Embryonic facial prominence (tissue), 1 donor: Measurements from ENCODE around the gene CLIC6.
"Not testable (repeated sequence)": the region's sequence is repeated elsewhere in the genome, so short reads cannot be mapped to it uniquely, and the experiment has no call there.

Experiments
- DNase-seq: peaks from one replicate; pipeline ENCODE4 v3.0.0-alpha.2; 2016; ENCODE audit errors: extremely low spot score

CLIC6 gene

DNA sequence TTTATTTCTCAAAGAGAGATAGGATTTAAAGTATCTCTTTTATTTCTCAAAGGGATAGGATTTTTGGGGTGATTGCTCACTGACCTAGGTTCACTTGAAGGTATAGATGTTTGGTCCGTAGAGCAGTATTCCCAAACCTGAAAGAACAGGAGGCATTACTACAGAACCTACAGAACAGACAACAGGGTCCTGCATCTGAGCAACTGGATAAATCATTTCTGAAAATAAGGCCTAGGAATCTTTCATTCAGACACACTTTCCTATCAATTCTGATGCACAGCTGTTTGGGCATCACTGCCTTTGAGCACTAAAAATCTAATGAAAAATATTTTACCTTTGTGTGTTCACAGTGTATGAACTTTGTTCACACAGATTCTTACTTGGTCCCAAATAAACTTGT lies 17.2 kb upstream of the CLIC6 start:
- DNase-seq: no peak

DNA sequence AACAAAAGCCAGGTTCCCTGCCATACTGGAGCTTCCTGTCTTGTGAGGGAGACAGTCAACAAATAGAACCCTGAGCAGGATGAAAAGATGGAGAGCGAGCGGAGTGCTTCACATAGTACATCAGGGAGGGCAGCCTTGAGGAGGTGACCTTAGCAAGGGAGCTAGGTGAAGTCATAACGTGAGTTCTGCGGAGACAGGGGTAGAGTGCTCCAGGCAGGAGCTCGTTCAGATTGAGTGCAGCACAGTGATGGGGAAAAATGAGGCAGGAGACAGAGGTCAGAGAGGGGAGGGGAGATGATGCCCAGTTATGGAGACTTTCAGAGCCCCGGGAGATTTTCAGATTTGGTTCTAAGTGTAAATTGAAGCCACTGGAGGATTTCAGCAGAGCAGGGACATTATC lies 15.3 kb upstream of the CLIC6 start:
- no peak for DNase-seq

DNA sequence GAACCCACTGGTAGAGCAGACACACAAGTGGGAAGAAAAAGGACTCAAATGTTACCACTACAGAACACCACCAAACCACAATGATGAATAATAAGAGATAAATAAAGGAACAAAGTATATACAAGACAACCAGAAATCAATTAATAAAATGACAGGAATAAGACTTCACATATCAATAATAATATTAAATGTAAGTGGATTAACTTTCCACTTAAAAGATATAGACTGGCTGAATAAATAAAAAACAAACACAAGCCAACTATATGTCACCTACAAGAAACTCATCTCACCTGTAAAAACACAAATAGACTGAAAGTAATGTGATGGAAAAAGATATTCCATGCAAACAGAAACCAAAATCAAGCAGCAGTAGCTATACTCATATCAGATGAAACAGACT lies 6.9 kb upstream of the CLIC6 start:
- no peak for DNase-seq

DNA sequence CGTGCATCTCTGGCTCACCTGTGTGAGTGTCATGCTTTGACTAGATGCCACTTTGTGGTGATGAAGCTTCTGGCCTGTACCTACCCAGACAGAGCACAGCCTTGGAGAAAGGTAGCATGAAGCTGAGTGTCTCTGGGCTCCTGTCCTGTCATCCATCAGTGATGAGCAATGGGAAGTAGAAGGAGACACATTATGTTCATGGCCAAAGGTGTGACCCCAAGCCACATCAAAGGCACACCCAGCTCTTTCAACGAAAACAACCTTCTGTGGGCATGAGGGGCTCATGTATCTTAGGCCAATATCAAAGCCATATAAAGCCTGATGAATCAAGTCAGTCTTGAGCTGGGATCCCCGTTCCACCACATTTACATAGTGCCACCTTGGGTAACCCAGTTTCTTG lies 1.0 kb upstream of the CLIC6 start:
- no peak for DNase-seq

DNA sequence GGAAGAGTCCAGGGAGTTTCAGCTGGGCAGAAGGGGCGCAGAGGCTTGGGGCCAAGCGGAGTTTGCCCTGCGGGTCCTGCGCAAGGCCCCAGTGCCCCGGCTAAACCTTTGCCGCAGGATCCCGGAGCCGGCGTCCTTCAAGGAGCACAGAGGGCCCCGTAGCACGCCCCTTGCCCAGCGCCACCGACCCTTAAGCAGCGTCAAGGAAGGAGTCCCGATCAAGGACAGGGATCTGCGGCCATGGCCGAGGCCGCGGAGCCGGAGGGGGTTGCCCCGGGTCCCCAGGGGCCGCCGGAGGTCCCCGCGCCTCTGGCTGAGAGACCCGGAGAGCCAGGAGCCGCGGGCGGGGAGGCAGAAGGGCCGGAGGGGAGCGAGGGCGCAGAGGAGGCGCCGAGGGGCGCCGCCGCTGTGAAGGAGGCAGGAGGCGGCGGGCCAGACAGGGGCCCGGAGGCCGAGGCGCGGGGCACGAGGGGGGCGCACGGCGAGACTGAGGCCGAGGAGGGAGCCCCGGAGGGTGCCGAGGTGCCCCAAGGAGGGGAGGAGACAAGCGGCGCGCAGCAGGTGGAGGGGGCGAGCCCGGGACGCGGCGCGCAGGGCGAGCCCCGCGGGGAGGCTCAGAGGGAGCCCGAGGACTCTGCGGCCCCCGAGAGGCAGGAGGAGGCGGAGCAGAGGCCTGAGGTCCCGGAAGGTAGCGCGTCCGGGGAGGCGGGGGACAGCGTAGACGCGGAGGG lies 520 bp downstream of the CLIC6 start:
- DNase-seq: no peak

DNA sequence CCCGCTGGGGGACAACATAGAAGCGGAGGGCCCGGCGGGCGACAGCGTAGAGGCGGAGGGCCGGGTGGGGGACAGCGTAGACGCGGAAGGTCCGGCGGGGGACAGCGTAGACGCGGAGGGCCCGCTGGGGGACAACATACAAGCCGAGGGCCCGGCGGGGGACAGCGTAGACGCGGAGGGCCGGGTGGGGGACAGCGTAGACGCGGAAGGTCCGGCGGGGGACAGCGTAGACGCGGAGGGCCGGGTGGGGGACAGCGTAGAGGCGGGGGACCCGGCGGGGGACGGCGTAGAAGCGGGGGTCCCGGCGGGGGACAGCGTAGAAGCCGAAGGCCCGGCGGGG lies 1.1 kb downstream of the CLIC6 start:
- not testable (repeated sequence) for DNase-seq

DNA sequence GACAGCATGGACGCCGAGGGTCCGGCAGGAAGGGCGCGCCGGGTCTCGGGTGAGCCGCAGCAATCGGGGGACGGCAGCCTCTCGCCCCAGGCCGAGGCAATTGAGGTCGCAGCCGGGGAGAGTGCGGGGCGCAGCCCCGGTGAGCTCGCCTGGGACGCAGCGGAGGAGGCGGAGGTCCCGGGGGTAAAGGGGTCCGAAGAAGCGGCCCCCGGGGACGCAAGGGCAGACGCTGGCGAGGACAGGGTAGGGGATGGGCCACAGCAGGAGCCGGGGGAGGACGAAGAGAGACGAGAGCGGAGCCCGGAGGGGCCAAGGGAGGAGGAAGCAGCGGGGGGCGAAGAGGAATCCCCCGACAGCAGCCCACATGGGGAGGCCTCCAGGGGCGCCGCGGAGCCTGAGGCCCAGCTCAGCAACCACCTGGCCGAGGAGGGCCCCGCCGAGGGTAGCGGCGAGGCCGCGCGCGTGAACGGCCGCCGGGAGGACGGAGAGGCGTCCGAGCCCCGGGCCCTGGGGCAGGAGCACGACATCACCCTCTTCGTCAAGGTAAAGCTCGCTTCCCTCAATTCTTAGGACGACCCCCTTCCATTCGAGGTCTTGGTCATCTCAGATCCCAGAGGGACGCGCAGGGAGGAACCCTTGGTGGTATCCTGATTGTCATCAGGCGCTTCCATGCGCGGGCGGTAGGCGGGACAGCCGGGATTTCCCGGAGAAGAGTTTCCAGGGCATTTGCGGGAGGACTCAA lies 1.6 kb downstream of the CLIC6 start:
- no peak for DNase-seq

DNA sequence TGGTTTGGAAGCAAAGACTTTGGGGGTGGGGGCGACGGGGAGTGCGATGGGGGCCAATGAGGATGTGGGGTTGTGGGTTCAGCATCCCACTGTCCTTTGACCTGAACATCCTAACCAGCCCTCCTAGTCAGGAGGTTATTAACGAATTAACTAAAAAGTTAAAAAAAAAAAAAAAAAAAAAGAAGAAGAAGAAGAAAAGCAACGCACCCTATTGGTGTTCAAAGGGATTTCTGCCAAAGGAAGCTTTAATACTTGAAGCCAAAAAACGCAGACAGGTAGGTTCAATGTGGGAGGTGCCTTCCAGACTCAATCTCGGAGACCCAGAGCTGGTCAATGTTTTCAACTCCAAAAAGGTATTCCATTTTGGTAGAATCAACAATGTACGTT lies 2.2 kb downstream of the CLIC6 start:
- DNase-seq: no peak

DNA sequence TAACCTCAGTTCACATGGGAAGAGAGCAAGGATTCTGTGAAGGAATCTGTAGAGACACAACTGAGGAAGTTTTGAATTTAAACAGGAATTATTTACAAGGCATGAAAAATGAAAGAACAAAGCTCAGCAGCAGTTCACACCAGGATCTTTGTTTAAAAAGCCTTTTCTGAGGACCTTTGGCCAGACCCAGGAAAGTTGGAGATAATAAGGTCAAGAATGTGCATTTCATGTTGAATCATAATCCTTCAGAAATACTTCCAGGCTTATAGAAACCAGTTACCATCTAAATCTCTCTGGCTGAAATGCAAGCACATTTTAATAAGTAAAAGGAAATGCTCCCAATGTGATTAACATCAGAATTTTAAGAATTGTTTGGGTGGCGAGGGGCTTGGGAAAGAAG lies 2.7 kb downstream of the CLIC6 start:
- no peak for DNase-seq

DNA sequence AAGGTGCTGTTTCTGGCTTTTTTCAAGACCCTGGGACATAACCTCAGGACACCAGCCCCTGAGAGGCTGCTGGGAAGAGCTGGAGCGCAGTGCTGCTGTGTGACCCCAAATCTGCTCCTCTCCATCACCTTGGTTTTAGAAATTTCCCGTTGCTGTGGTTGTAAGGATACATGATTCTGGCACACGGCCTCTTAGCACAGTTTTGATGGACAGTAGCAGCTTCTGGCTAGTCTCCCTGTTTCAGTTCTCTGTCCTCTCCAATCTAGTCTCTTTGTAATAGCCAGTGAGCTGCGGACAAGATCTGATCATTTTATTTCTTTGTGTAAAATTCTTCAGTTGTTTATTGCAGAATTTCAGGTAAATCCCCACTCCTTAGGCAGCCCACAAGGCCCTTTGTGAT lies 3.1 kb downstream of the CLIC6 start:
- no peak for DNase-seq

DNA sequence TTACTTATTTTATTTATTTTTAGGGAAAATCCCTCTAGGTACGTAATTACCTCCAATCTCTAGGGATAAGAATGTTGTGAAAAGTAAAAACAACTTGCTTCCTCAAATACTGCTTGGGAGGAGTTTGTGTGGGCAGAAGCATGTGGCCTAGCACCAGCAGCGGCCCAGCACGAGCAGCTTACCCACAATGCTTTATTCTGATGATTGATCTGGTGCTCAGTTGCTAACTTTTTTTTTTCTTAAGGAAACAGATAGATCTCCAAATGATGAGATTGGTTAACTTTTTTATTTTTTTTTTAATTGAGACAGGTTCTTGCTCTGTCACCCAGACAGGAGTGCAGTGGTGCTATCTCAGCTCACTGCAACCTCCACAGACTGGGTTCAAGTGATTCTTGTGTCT lies 4.2 kb downstream of the CLIC6 start:
- DNase-seq: no peak

DNA sequence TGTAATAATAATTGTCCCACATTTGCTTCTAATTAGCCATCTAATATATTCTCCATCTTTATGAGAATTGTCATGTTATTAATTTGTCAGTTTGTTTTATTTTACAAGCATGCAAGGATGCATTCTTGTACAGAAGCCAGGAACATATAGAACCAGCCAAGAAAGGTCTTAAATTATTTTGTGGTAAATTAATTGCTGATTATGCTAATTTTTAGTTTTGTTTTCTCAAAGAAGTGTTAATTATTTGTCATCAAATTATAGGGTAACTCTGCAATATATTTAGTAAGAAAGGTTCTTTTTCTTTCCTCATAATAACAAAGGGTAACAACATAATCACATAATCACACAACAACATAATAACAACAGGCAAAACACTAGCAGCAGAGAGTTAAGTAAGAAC lies 5.7 kb downstream of the CLIC6 start:
- no peak for DNase-seq

DNA sequence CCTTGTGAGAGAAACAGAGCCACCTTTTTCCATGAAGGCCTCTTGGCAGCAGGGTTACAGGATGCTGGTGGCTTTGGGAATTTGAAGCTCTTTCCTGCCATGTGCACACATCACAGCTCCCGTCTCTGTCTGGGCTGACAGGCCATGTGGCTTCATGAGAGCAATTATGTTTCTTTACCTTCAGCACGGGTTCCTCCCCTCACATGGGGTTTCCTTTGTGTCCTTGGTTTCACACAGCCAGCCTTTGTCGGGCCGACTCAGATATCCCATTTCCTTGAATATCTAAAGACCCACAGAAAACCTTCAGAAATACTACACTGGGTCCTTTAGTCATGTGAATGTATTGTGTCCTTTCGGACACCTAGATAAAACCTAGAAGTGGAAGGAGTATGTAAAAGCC lies 7.1 kb downstream of the CLIC6 start:
- no peak for DNase-seq

DNA sequence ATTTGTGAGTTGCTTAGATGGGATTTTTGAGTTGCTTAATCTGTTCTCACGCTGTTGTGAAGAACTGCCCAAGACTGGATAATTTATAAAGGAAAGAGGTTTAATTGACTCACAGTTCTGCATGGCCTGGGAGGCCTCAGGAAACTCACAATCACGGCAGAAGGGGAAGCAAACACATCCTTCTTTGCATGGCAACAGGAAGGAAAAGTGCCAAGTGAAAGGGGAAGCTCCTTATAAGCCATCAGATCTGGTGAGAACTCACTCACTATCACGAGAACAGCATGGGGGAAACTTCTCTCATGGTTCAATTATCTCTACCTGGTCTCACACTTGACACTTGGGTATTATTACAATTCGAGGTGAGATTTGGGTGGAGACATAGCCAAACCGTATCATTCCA lies 10.3 kb downstream of the CLIC6 start:
- DNase-seq: no peak

DNA sequence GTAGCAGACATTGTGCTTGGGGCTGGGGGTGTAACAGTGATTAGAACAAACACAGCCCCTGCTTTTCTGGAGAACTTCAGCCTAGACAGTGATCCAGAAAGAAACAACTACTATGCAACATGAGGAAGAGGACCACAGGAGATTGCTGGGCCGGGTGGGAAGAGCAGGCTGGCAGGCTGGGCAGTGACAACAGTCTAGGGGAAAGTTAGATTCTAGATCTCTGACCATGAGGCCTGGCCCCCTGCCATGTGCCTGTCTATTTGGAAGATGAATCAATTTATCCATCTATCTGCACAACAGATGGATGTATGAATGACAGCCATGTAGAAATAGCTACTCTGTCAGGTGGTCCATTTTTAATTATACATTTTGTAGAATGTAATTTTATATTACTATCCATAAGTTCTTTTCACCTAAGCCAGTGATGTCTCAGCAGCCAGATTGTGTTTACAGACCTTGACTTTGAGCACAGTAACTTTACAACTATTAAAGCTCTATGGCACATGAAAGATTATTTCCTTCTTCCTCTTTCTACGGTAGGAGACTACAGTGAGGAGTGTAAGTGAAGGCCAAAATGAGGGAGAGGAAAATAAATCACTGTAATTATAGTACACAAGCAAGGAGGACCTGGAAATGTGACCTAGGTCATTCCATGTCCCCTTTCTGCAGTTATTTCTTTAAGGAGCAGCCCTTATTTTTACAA lies 15.5 kb downstream of the CLIC6 start:
- DNase-seq: no peak

DNA sequence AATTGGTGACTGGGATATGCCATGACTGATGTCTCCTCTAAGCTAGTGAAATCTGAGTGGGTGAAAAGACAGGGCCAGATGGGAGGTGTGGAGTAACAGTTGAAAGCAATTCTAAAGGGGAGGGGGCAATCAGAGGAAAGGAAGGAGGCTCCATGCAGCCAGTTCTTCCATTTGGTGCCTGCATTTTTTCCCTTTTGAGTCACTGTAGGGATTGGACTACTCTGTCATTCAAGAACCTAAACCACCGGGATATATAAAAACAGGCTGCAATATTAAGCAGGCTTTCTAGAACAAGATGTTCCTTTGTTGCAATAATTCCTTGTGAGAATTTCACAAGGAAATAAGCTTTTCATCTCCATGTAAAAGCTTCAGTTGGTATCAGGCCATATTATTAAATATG lies 18.3 kb downstream of the CLIC6 start:
- DNase-seq: no peak

DNA sequence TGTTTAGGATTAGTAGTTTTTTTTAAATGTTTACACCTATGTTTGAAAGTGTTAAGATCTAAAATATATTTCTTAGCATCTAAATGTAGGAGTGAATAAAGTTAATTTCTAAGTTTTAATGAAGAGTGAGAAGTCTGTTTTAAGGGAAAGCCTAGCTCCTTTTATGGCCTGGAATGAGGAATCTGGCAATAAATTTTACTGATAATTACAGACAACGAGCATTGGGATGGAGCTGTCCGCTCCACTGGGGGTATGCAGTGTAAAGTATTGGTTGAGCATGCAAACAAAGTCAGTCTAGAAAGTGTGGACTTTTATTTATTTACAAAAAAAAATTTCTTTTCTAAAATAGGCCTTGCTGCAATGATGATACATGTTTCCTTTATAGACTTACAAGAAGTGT lies 19.0 kb downstream of the CLIC6 start:
- no peak for DNase-seq

DNA sequence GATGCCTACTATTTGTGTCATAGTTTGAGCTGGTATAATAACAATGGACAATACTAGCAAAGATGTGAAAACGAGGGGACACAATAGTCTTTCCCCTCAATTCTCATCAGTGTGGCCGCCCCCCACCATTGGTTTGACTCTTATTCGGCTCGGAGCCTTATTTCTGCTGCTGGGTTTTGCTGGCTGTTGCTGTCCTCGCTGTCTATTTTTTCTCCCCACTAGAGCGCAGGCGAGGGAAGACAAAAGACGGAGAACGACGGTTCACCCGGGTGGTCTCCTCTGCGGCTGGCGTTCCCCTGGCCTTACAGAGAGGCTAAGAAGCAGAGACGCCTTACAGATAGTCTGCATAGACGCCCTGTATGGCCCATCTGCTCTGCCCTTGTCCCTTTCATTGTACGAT lies 19.4 kb downstream of the CLIC6 start:
- DNase-seq: no peak

DNA sequence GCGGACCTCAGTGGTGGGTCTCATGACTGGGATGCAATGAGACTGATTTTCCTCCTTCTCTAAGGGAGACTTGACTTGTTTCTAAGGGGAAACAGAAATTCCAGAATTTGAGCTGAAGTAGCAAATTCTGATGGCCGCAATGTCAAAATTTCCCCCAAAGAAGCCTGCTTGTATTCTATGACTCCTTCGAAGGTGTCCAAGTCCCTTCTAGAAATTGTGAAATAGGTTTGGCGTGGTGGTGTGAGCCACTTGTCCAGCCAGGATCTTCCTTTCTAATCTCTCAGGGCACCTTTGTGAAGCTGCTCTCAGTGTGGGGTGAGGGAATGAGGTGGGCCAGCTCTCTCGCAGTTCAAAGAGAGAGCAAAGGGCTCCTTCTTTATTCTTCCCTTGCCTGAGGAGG lies 19.9 kb downstream of the CLIC6 start:
- no peak for DNase-seq

DNA sequence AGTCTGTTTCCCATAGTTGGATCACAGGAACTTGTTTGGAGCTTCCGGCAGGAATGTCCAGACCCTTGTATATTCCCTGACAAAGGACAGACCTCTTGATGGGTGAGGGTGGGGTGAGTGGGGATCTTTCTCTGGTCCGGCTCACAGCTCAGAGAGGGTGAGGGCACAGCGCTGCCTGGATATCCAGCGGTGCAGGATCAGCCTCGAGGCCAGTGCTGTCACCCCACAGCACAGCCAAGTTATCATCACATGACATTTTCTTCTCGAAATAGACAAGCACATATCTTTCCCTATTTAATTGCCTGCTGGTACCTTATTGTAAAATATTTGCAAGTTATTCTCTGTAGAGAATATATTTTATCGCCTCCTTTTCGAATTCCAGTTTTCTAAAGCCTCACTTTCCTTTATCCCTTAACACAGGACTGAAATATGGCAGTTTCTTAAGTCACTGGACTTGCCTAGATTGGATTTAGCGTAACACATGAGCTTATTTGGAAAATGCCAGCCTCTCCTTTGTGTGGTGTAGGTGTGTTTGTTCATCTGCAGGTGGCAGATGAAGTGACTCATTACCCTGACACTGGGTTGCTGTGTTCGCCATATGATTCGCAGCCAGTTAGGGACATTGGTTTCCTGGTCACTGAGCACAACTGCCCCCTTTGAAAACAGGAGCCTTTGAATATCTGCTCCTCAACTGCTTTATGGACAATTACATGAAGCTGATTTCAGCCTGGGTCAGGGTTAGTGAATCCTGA lies 21.4 kb downstream of the CLIC6 start:
- DNase-seq: no peak

DNA sequence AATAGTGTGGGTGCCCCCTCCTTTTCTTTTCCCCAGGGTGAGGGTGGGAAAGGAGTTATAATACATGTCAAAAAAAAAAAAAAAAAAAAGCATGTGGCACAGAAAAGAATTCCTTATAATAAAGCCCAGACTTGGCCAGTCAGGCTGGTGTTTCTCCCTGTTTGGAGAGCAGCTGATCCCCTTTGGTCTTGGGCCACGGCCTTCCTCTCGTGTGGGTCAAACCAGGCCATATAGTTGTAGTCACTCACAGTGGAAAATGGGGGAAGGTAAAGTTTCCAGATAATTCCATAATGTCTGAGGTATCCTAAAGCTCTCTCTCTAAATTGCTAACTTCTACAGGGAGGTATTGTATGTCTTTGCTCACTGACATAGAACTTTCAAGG lies 22.0 kb downstream of the CLIC6 start:
- DNase-seq: no peak

DNA sequence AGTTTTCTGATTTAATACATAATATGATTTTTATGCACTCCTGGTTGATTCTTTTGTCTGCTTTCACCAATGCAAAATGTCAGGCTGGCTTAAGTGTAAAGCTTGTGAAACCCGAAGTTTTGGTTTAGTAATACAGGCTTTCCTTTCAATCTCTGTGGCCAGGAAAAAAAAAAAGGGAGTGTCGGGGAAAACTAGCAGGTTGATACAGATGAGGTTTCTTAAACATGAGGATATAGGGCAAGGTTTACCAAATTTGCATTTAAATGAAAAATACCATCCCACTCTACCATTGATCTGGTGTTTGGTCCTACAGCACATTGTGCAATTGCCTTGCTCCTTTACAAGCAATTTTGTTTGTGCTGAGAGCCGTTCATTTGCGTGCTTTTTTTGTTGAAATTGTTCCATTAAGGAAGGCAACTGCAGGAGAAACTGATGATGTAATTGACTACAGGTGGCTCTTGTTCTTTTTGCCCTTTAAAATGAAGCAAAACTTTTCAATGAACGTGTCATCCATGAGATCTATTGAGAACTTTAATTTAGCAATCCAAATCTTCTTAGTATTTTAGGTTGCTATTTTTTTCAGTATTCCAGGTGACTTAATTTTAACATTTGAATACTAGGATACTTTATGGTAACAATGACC lies 22.7 kb downstream of the CLIC6 start:
- no peak for DNase-seq
